GM12872 (cell line): ENCODE results near the gene STKLD1.

Source experiments
- CTCF ChIP-seq: IDR thresholded peaks from 3 replicates; pipeline ENCODE4 v1.5.1; 2011; ENCODE audit warnings: low read depth, mild to moderate bottlenecking, low read length, moderate library complexity; ENCODE audit not compliant: insufficient read depth

Gene STKLD1

GRCh38 chr9:133333566-133333965, 42.6 kb upstream of the STKLD1 start:
- TF ChIP-seq CTCF: no peak

GRCh38 chr9:133334161-133334560, 42.0 kb upstream of the STKLD1 start:
- no peak for TF ChIP-seq CTCF

- no peak for TF ChIP-seq CTCF
Observed at GRCh38 chr9:133335924-133336811, 40.0 kb upstream of the STKLD1 start, which contains the start of gene SURF6. Gene SURF6 (minus strand): TSS chr9:133336188. CDS start chr9:133336132, 56 bp downstream.

- TF ChIP-seq CTCF: no peak
Observed at GRCh38 chr9:133339641-133340040, 36.5 kb upstream of the STKLD1 start.

- TF ChIP-seq CTCF: no peak
Observed at GRCh38 chr9:133340256-133340655, 35.9 kb upstream of the STKLD1 start.

- TF ChIP-seq CTCF: no peak
Observed at GRCh38 chr9:133340916-133341315, 35.2 kb upstream of the STKLD1 start.

GRCh38 chr9:133341369-133342068, 34.6 kb upstream of the STKLD1 start:
- TF ChIP-seq CTCF: no peak
